Stimulated activated CD4-positive, alpha-beta T cell treated with anti-CD3 and anti-CD28 coated beads, Interleukin-4, amount 100 ng/mL, for 4 hours (primary cell): Measurements from ENCODE around the gene MAP3K5.

Experiments used
- DNase-seq, 2 experiments: peaks; one replicate each; pipeline ENCODE4 v3.0.0-alpha.2; 2020

MAP3K5 gene

GRCh38 chr6:136566851-136567250 is 225.4 kb downstream of the MAP3K5 start:
- DNase-seq, result no peak

- no peak for DNase-seq
These were observed 226.2 kb downstream of the MAP3K5 start for GRCh38 chr6:136566007-136566487.

GRCh38 chr6:136564180-136564579 is 228.1 kb downstream of the MAP3K5 start:
- DNase-seq, result no peak

- no peak for DNase-seq
These were observed 228.7 kb downstream of the MAP3K5 start for GRCh38 chr6:136563386-136564152.

GRCh38 chr6:136562211-136562610 is 230.1 kb downstream of the MAP3K5 start:
- no peak for DNase-seq

- no peak for DNase-seq
These were observed 239.0 kb downstream of the MAP3K5 start for GRCh38 chr6:136553166-136553787.

GRCh38 chr6:136552054-136552453 is 240.2 kb downstream of the MAP3K5 start:
- no peak for DNase-seq

- DNase-seq, result no peak
These were observed 241.2 kb downstream of the MAP3K5 start for GRCh38 chr6:136551103-136551502.

GRCh38 chr6:136550330-136551071 is 241.8 kb downstream of the MAP3K5 start, which contains the start of gene MAP7:
Gene MAP7, minus strand, starts transcription at chr6:136550422. Its CDS starts 14 bp downstream, at chr6:136550408.
- DNase-seq, result peak; percentile 55 to 62

- DNase-seq, result no peak
These were observed 242.3 kb downstream of the MAP3K5 start for GRCh38 chr6:136550045-136550329.

- DNase-seq, result no peak
These were observed 242.8 kb downstream of the MAP3K5 start for GRCh38 chr6:136549300-136550044.

- no peak for DNase-seq
These were observed 243.5 kb downstream of the MAP3K5 start for GRCh38 chr6:136548582-136549299.

- no peak for DNase-seq
These were observed 244.4 kb downstream of the MAP3K5 start for GRCh38 chr6:136547871-136548270.

GRCh38 chr6:136547336-136547735 is 244.9 kb downstream of the MAP3K5 start:
- DNase-seq, result no peak

- no peak for DNase-seq
These were observed 245.9 kb downstream of the MAP3K5 start for GRCh38 chr6:136546331-136546730.

- DNase-seq, result no peak
These were observed 248.0 kb downstream of the MAP3K5 start for GRCh38 chr6:136544326-136544725.

GRCh38 chr6:136541395-136541794 is 250.9 kb downstream of the MAP3K5 start:
- no peak for DNase-seq

- DNase-seq, result no peak
These were observed 252.2 kb downstream of the MAP3K5 start for GRCh38 chr6:136539967-136540652.

GRCh38 chr6:136538836-136539235 is 253.4 kb downstream of the MAP3K5 start:
- no peak for DNase-seq

GRCh38 chr6:136535880-136536650 is 256.2 kb downstream of the MAP3K5 start:
- DNase-seq, result no peak
